Common myeloid progenitor, CD34-positive (primary cell): ENCODE results near the gene TSEN2.

ENCODE experiments used
- CTCF ChIA-PET: fragments of 350-600 bp; sonication (Branson Sonifier 250); formaldehyde crosslinking; loops from one replicate; lab custom pipeline; 2021; ENCODE audit warnings: antibody characterized with exemption; lab: Charles Lee
- POLR2A ChIA-PET: fragments of 350-600 bp; sonication (Branson Sonifier 250); formaldehyde crosslinking; loops from one replicate; lab custom pipeline; 2021; ENCODE audit warnings: antibody characterized with exemption; lab: Charles Lee
- DNase-seq, 3 donors: peaks; one replicate each; pipeline versions ENCODE4 v3.0.0 to v3.0.0-alpha.2; 2013
- H3K27ac ChIP-seq, 2 experiments: 1 replicate in 1 of 2; 2 replicates in 1 of 2; pipeline ENCODE4 v1.7.0; 2013; ENCODE audit warnings: inconsistent platforms in 2 of 2, low read length in 2 of 2, mild to moderate bottlenecking in 2 of 2, low read depth in 1 of 2, moderate library complexity in 1 of 2; ENCODE audit not compliant: severe bottlenecking in 2 of 2, insufficient read depth in 1 of 2, poor library complexity in 1 of 2
- H3K27me3 ChIP-seq, 5 experiments: replicated peaks in 2 of 5; 1 replicate in 3 of 5; 2 replicates in 2 of 5; pipeline versions ENCODE4 v1.6.1 to v1.7.0; 2013; ENCODE audit warnings: low read length in 4 of 5, mild to moderate bottlenecking in 2 of 5, moderate library complexity in 2 of 5, inconsistent platforms in 1 of 5; ENCODE audit not compliant: insufficient read depth in 5 of 5, control insufficient read depth in 4 of 5
- H3K36me3 ChIP-seq, 4 experiments: 1 replicate in 2 of 4; 2 replicates in 2 of 4; pipeline versions ENCODE4 v1.6.1 to v1.7.0; 2013; ENCODE audit warnings: low read length in 3 of 4, control low read depth in 1 of 4, mild to moderate bottlenecking in 1 of 4; ENCODE audit not compliant: control insufficient read depth in 4 of 4, insufficient read depth in 4 of 4
- H3K4me1 ChIP-seq, 4 experiments: 1 replicate in 3 of 4; 2 replicates in 1 of 4; pipeline versions ENCODE4 v1.6.1 to v1.7.1; 2013; ENCODE audit warnings: low read length in 3 of 4, mild to moderate bottlenecking in 3 of 4, control low read depth in 1 of 4, inconsistent platforms in 1 of 4, moderate library complexity in 1 of 4; ENCODE audit not compliant: control insufficient read depth in 4 of 4, insufficient read depth in 4 of 4; ENCODE audit errors: control extremely low read depth in 1 of 4
- H3K4me3 ChIP-seq, 7 experiments: 1 replicate in 4 of 7; 2 replicates in 3 of 7; pipeline versions ENCODE4 v1.5.1 to v1.7.0; 2013; ENCODE audit warnings: mild to moderate bottlenecking in 7 of 7, low read length in 6 of 7, moderate library complexity in 6 of 7, inconsistent platforms in 2 of 7, low read depth in 2 of 7, control low read depth in 1 of 7; ENCODE audit not compliant: insufficient read depth in 4 of 7, control insufficient read depth in 1 of 7; ENCODE audit errors: extremely low read depth in 1 of 7
- H3K9me3 ChIP-seq, 5 experiments: 1 replicate in 4 of 5; 2 replicates in 1 of 5; pipeline versions ENCODE4 v1.6.1 to v1.7.1; 2013; ENCODE audit warnings: low read length in 4 of 5, mild to moderate bottlenecking in 2 of 5, inconsistent platforms in 1 of 5, low read depth in 1 of 5, moderate library complexity in 1 of 5; ENCODE audit not compliant: control insufficient read depth in 4 of 5, insufficient read depth in 2 of 5; ENCODE audit errors: control extremely low read depth in 1 of 5
- WGBS: methylation state at CpG from one replicate; pipeline ENCODE4 v1.1.5; 2013; ENCODE audit not compliant: insufficient coverage; 5-methylcytosine and 5-hydroxymethylcytosine counted together

Gene TSEN2

GRCh38 chr3:12578742-12579141 lies 94.5 kb downstream of the TSEN2 start:
- POLR2A ChIA-PET, result no interaction called here
- no peak overlapping the region for H3K27ac ChIP-seq
- no peaks in the 10 kb centered on the region for H3K27me3 ChIP-seq
- H3K4me3 ChIP-seq, result no peak overlapping the region
- peaks cover 0 to 13% (median 12%) of the 10 kb centered on the region in 4 experiments for H3K4me1 ChIP-seq
- DNase-seq, result peak in 1 of 3 donors; percentile 7
- WGBS, result 100% methylated on average over 1 of the region's 2 CpGs
- CTCF ChIA-PET, result interaction anchor here (0.8 to 0.9 kb wide), 2 partner anchors 35 to 180 kb away, joined by 3 read pairs; no protein-coding TSS in a partner anchor
- peaks cover 0 to 17% (median 11%) of the 10 kb centered on the region in 5 experiments for H3K9me3 ChIP-seq
- peaks cover 24 to 85% (median 70%) of the 10 kb centered on the region in 4 experiments for H3K36me3 ChIP-seq

- POLR2A ChIA-PET, result no interaction called here
- no peak overlapping the region for H3K4me3 ChIP-seq
- peaks cover 0 to 17% (median 11%) of the 10 kb centered on the region in 5 experiments for H3K9me3 ChIP-seq
- 50% methylated on average over 2 of the region's 3 CpGs for WGBS
- DNase-seq, result peak; percentile 21 to 87 (median 75)
- no peaks in the 10 kb centered on the region for H3K27me3 ChIP-seq
- peaks cover 23 to 85% (median 70%) of the 10 kb centered on the region in 4 experiments for H3K36me3 ChIP-seq
- peaks cover 0 to 13% (median 12%) of the 10 kb centered on the region in 4 experiments for H3K4me1 ChIP-seq
- CTCF ChIA-PET, result interaction anchor here (0.9 kb wide), 1 partner anchor 34 kb away, joined by 3 read pairs; no protein-coding TSS in a partner anchor
- peak overlapping the region in 1 of 2 experiments; percentile 32 for H3K27ac ChIP-seq
These were observed 95.2 kb downstream of the TSEN2 start for GRCh38 chr3:12579456-12579855.

- Histone ChIP-seq H3K4me3 (no peak overlapping the region), H3K4me1 (peaks cover 0 to 13% (median 12%) of the 10 kb centered on the region in 4 experiments), H3K27me3 (no peaks in the 10 kb centered on the region), H3K9me3 (peaks cover 0 to 17% (median 11%) of the 10 kb centered on the region in 5 experiments), H3K27ac (peak overlapping the region in 1 of 2 experiments; percentile 32), H3K36me3 (peaks cover 27 to 85% (median 70%) of the 10 kb centered on the region in 4 experiments)
- 57% methylated on average over 3 of the region's 3 CpGs for WGBS
- DNase-seq, result peak in 2 of 3 donors; percentile 13 to 26
- ChIA-PET CTCF (no interaction called here), POLR2A (no interaction called here)
These were observed 95.6 kb downstream of the TSEN2 start for GRCh38 chr3:12579905-12580304.

GRCh38 chr3:12582730-12583129 lies 98.5 kb downstream of the TSEN2 start:
- Histone ChIP-seq H3K9me3 (peaks cover 0 to 3% (median 2%) of the 10 kb centered on the region in 5 experiments), H3K27ac (no peak overlapping the region), H3K4me1 (peaks cover 0 to 13% (median 12%) of the 10 kb centered on the region in 4 experiments), H3K27me3 (no peaks in the 10 kb centered on the region), H3K4me3 (no peak overlapping the region), H3K36me3 (peaks cover 23 to 86% (median 75%) of the 10 kb centered on the region in 4 experiments)
- DNase-seq, result no peak
- ChIA-PET CTCF (interaction anchor here (0.7 kb wide), 1 partner anchor 35 kb away, joined by 3 read pairs; no protein-coding TSS in a partner anchor), POLR2A (no interaction called here)
- WGBS, result 96% methylated on average over 3 of the region's 4 CpGs
